ENCODE data around the gene GCNT2.
"Not testable (repeated sequence)": the region's sequence is repeated elsewhere in the genome, so short reads cannot be mapped to it uniquely, and the experiment has no call there.

GCNT2 gene

GRCh38 chr6:10547809-10548208 lies 26.7 kb downstream of the GCNT2 start:
- no peak for DNase-seq (ENCODE audit: low read depth in 2 of 2)

DNA sequence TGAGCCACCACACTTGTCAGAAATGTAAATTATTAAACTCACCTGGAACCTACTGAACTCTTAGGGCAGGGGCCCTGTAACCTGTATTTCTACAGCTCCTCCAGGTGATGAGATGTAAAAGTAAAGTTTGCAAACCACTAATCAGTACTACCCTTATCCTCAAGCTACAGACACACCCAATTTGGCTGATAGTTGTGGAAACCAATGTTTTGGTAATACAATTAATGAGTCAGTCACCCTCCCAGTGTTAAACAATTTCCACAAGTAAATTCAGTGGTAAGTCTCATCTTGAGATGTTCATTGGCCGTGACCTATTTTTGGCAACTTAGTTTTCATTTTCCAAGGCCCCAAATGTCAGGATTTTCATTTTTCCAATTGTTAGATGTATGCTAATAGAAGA lies 29.6 kb downstream of the GCNT2 start:
- no peak for DNase-seq (ENCODE audit: low read depth in 2 of 2)

- DNase-seq (ENCODE audit: low read depth in 2 of 2), result no peak
These were observed 31.2 kb downstream of the GCNT2 start for GRCh38 chr6:10552270-10552810.

DNA sequence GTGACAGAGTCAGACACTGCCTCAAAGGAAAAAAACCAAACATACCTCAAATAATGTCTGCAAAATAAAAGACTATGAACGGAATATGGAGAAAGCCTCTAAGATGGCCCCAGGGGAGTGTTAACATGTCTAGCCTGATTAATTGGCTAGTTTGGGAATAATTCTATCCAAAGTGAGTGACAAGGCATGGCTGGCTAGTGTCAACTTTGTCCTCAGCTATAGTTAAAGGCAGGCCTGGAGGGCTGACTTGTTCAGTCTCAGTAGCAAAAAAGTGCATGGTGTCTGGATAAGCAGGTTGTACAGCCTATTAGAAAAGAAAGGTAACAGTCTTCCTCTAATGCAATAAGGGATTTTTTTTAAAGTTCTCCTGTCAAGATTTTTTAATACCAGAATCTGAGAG lies 32.7 kb downstream of the GCNT2 start:
- DNase-seq (ENCODE audit: low read depth in 2 of 2), result no peak

DNA sequence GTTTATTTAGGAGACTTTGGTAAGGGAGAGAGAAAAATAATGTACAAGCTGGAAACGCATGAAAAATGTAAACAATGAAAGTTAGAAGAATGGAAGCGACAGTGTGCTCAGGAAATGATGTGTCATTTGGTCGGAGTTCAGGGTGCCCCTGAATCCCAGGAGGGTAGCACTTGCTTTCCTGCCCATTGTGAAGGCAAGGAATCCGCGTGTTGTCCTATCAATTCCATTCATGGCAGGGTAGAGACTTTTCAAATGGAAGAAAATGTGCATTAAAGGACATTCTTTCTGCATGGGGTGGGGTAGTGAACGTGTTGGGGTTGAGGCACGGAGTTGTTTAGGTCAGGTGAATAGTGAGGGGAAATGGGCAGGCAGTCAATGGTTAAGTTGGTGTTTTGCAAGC lies 33.7 kb downstream of the GCNT2 start:
- DNase-seq (ENCODE audit: low read depth in 2 of 2), result no peak

- DNase-seq (ENCODE audit: low read depth in 2 of 2), result no peak
These were observed 34.6 kb downstream of the GCNT2 start for GRCh38 chr6:10555625-10556309.

GRCh38 chr6:10556589-10556988 lies 35.4 kb downstream of the GCNT2 start:
- DNase-seq (ENCODE audit: low read depth in 2 of 2), result no peak

- no peak for DNase-seq (ENCODE audit: low read depth in 2 of 2)
These were observed 35.8 kb downstream of the GCNT2 start for GRCh38 chr6:10556992-10557391.

DNA sequence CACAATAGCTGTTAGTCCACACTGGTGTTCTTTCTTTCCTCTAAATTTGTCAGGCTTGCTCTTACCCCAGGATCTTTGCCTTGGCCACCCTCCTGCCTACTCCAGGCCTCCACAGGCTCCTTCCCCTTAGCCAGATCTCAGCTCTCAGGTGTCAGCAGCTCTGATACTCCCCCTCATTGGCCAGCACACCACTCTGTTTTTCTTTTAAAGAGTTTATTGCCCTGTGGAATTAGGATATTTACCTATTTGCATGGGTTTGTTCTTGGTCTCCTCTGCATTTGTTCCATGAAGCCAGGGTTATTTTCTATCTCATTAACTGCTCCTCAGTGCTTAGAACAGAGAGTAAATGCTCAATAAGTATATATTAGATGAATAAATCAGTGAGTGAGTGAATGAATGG lies 36.8 kb downstream of the GCNT2 start:
- DNase-seq (ENCODE audit: low read depth in 2 of 2), result no peak

DNA sequence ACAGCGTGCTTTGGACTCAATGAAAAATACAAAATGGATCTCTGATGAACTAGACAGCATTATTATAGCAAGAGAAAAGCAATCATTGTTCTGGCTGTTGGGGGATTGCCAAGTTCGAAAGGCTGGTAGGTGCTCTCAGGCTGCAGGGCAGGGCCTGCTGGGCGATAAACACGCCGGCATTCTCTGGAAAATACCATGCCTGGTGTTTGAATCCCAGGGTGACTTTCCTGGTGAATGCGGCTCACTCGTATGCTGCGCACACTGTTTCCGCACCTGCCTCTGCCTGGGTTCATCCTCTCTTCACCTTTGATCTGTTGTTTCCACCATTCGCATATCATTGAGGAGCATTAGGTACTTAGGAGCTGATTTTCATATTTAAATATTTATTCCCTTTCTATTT lies 37.4 kb downstream of the GCNT2 start:
- DNase-seq (ENCODE audit: low read depth in 2 of 2), result no peak

DNA sequence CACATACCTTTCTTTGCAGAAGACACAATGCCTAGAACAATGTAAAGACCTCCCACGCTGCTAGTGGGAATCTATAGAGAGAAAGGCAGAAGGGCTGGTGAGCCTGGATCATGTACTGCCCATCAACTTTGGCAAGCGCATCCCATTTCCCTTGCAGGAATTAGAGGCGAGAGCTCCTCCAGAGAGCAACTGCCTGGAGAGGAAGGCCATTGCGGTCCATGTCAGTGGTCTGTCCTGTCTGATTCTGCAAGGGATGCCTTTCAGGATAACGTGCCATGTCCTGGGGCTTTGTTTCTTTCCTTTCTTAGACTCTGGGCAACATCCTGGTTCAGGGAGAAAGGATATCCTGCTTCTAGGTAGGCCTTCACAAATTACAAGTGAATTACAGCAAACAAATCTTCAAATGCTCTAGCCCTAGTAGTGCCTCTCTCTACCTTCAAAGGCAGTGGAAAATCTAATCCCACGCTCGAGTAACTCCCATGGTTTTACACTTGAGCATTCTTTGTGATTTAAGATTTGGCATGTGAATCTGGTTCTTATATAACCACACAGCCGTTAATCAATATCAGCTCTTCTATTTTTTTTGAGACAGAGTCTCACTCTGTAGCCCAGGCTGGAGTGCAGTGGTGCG lies 38.5 kb downstream of the GCNT2 start:
- no peak for DNase-seq (ENCODE audit: low read depth in 2 of 2)

- DNase-seq (ENCODE audit: low read depth in 2 of 2), result no peak
These were observed 40.6 kb downstream of the GCNT2 start for GRCh38 chr6:10561611-10562199.

DNA sequence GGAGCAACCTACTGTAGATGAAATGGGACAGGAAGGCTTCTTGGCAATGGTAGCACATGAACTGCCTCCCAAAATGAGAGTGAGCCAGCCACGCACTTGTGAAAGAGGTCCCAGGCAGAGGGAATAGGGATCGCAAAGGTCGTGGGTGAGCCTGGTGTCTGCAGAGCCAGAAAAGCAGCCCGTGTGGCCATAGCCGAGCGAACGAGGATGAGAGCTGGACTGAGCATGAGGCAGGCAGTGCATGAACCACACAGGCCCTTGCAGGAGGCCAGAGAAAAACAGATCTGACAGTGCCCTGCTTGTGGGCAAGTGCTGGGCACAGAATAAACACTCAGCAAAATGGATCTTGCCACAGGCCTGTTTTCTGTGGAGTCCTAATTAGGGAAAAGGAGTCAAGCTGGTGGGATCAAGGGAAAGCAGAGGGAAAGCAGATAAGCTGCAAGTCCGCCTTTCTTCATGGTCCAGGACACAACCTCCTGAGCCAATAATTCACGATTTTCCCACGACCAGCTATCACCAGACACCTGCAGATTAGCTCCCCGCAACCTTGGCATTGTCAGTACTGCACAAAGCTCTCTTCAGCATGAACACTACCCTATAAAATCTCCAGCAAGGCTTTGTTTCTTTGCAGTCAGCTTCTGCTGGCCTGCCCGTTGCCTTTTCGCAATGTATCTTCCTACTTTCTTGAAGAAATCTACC lies 44.0 kb downstream of the GCNT2 start:
- DNase-seq (ENCODE audit: low read depth in 2 of 2), result no peak

DNA sequence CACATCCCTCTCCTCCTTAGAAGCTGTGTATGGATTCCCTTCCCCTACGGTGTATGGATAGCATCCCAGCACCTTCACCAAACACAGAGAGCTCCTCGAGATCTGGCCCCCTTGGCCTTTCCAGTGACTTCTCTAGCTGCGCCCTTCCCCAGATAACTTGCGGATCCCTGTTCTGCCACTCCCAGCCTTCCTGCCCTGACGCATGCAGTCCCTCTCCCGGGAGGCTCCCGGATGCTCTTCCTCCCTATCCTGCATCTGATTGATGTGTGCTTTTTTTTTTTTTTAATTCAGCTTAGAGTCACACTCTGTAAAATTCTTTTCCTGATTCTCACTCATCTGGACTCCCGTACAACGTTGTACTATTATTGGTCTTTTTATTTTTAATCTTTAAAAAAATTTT lies 44.8 kb downstream of the GCNT2 start:
- no peak for DNase-seq (ENCODE audit: low read depth in 2 of 2)

DNA sequence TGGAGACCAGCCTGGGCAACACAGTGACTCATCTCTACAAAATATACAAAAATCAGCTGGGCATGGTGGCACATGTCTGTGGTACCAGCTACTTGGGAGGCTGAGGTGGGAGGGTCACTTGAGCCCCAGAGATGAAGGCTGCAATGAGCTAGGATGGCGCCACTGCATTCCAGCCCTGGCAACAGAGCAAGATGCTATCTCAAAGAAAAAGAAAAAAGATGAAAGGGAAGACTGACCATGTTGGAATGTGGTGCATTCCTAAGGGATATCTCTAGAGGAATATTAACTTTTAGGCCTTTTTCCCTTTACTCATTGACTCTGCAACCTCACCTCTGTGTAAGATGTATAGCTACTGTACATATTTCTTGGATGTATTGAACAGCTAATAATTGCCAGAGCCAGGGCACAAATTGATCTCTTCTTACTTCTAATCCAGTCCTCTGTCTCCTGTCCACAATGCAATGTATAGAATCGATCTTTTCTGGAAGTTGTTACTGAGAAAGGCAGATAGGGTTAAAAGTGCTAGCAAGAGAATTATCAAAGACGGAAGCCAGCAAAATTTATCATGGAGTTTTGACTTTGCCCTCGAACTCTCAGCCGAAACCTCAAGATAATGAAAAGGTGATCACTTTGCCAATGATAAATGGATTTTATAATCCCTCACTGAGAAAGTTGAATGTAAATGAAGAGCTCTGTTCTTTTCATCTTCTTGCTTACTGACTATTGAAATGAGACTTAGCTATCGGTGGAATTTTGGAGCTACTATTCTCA lies 46.3 kb downstream of the GCNT2 start:
- no peak for DNase-seq (ENCODE audit: low read depth in 2 of 2)

GRCh38 chr6:10569392-10570127 lies 48.4 kb downstream of the GCNT2 start:
- DNase-seq (ENCODE audit: low read depth in 2 of 2), result no peak

GRCh38 chr6:10575519-10575918 lies 54.4 kb downstream of the GCNT2 start:
- DNase-seq (ENCODE audit: low read depth in 2 of 2), result not testable (repeated sequence)

GRCh38 chr6:10576226-10576625 lies 55.1 kb downstream of the GCNT2 start:
- DNase-seq (ENCODE audit: low read depth in 2 of 2), result no peak

- DNase-seq (ENCODE audit: low read depth in 2 of 2), result no peak
These were observed 56.0 kb downstream of the GCNT2 start for GRCh38 chr6:10577112-10577511.

DNA sequence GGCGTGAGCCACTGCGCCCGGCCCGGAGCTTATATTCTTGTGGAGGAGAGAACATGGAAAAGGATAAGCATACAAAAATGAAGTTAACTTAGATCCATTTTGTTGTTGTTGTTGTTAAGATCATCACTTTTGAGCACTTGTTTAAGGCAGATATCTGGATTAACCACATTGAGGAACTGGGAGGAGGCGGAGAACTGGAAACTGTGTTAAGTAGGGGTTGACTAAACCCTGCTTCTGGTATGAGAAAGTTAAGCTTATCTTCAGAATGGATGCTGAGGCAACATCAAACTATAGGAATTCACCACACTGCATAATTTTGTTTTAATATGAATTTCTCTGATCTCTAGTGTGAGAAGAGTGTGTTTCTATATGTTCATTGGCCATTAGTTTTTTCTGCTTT lies 57.6 kb downstream of the GCNT2 start:
- DNase-seq (ENCODE audit: low read depth in 2 of 2), result no peak

DNA sequence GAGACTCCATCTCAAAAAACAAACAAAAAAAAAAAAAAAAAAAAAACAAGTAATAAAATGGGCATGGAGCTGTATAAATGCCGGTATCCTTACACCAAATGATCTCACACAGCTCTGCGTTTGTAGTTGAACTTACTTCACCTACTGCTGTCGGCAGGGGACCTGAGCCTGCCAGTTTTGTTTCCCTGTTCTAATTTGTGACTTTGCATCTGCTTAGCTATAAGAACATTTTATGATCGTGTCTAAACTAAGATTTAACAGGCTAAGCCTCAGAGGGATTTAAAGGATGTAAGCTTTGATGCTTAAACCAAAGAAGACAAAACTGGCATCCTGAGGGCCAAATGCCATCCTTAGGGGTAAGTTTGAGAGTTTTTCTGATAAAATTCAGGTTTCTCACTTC lies 58.7 kb downstream of the GCNT2 start:
- DNase-seq (ENCODE audit: low read depth in 2 of 2), result no peak

Measured in stimulated activated CD4-positive, alpha-beta T cell treated with anti-CD3 and anti-CD28 coated beads, Interleukin-15, amount 100 ng/mL, for 48 hours (primary cell).